Motor neuron (in vitro differentiated cells): ENCODE data around the gene DEFB127. TPM values are rescaled to one million over a fixed set of nuclear protein-coding genes. Genes with fewer than 3 reads are reported as not detected.
"Not testable (repeated sequence)": the region's sequence is repeated elsewhere in the genome, so short reads cannot be mapped to it uniquely, and the experiment has no call there.

Experiments
- ATAC-seq, 8 experiments: fragments of 200-7000 bp; cut with Tn5 transposase; replicated peaks in 6 of 8; 2 replicates each; pipeline ENCODE4 v1.8.0; 2021; ENCODE audit warnings: mild to moderate bottlenecking in 8 of 8, moderate library complexity in 8 of 8
- H3K27ac ChIP-seq, 2 donors: fragments of 250-450 bp; sonication (Bioruptor Pico); 2 replicates each; pipeline ENCODE4 v1.9.0; 2021; ENCODE audit warnings: antibody characterized with exemption in 2 of 2, mild to moderate bottlenecking in 2 of 2, moderate library complexity in 1 of 2
- H3K4me1 ChIP-seq, 2 donors: fragments of 250-450 bp; sonication (Bioruptor Pico); replicated peaks in 1 of 2; 2 replicates each; pipeline ENCODE4 v1.6.1; 2021; ENCODE audit warnings: antibody characterized with exemption in 2 of 2, mild to moderate bottlenecking in 2 of 2, moderate library complexity in 1 of 2
- H3K4me3 ChIP-seq, 5 donors: fragments of 250-450 bp; sonication (Bioruptor Pico); 2 replicates each; pipeline ENCODE4 v1.9.0; 2021; ENCODE audit warnings: antibody characterized with exemption in 5 of 5, mild to moderate bottlenecking in 5 of 5, moderate library complexity in 4 of 5
- WGBS, 10 experiments: fragments of 450-650 bp; shearing (Covaris generic); methylation state at CpG; one replicate each; pipeline ENCODE4 v1.0.0; 2022; 5-methylcytosine and 5-hydroxymethylcytosine counted together
- in situ Hi-C, 9 experiments: fragments of 400-800 bp; cut with MboI; loops; one replicate each; pipeline ENCODE4 v1.15.0; 2021; ENCODE audit warnings: low sequenced_read_pairs in 9 of 9, low pct_unique_long_range_greater_than_20kb in 2 of 9; ENCODE audit not compliant: unreplicated experiment in 9 of 9
- total RNA-seq, 8 experiments: library from RNA; unstranded; fragments of 300-600 nt; gene quantifications; 2 replicates each; pipeline versions ENCODE4 v1.2.3 to v1.2.4, GENCODE V29; 2022

Gene DEFB127, protein sequence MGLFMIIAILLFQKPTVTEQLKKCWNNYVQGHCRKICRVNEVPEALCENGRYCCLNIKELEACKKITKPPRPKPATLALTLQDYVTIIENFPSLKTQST
- not detected for total RNA-seq

DNA sequence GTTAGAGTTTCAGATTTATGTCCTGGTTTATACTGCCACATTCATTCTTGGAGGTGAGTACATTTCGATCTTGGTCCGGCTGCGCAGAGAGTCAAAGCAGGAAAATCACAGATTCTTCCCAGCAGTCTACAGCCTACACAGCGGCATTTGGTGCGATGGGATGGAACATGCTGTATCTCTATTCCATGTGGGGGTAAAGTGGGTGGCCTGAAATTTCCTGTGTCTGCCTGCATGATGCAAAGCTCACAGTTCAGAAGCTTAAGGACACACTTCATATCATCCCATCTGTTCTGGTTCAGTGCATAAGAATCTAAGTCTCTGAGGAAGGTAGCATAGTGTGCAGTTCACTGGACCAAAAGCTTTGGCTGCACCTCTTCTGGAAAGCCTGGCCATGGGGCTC lies at the start of gene DEFB127:
TSS of gene DEFB127 (plus strand) at position 301 of the 400 bp plus-strand sequence. CDS start at position 392, 91 bp downstream.
- ATAC-seq, result no peak
- Histone ChIP-seq H3K27ac (no peak within 1 kb of the TSS), H3K4me3 (no peak within 1 kb of the TSS), H3K4me1 (no peaks in the 10 kb centered on the region)
- 40 to 100% (median 67%) methylated on average over 1 to 5 of the region's 5 CpGs; no CpG with 5 or more reads in 1 of the 10 experiments for WGBS, 10 experiments
- in situ Hi-C loops, result no loop called here

- Histone ChIP-seq H3K27ac (no peak overlapping the region), H3K4me1 (no peaks in the 10 kb centered on the region), H3K4me3 (no peak overlapping the region)
- in situ Hi-C loops, result no loop called here
- peak in 2 of 8 experiments; percentile 20 to 55 for ATAC-seq
These were observed 44.9 kb upstream of the DEFB127 start for GRCh38 chr20:112396-112795.

DNA sequence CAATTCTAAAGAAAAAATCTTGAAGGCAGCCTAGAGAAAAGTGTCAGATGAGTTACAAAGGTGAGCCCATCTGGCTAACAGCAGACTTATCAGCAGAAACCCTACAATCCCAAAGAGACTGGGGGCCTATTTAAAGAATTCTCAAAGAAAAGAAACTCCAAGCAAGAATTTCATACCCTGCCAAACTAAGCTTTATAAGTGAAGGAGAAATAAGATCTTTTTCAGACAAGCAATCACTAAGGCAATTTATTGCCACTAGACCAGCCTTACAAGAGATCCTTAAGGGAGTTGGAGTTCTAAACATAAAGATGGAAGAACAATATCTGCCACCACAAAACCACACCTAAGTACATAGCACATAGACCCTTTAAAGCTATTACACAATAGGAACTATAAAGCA lies 39.7 kb upstream of the DEFB127 start:
- in situ Hi-C loops, result no loop called here
- H3K4me3 ChIP-seq, result no peak overlapping the region
- H3K4me1 ChIP-seq, result no peaks in the 10 kb centered on the region
- ATAC-seq, result no peak
- H3K27ac ChIP-seq, result no peak overlapping the region

- in situ Hi-C loops, H3K4me1 ChIP-seq, H3K27ac ChIP-seq, ATAC-seq, H3K4me3 ChIP-seq: not testable (repeated sequence)
- WGBS, 10 experiments, result 39 to 93% (median 71%) methylated on average over 1 to 6 of the region's 28 CpGs; no CpG with 5 or more reads in 4 of the 10 experiments
These were observed 27.4 kb upstream of the DEFB127 start for GRCh38 chr20:129786-130323.

- 0 to 100% (median 71%) methylated on average over 1 to 7 of the region's 11 CpGs; no CpG with 5 or more reads in 2 of the 10 experiments for WGBS, 10 experiments
- in situ Hi-C loops, result no loop called here
- ATAC-seq, result peak in 3 of 8 experiments; percentile 38 to 89 (median 82)
- Histone ChIP-seq H3K27ac (no peak overlapping the region), H3K4me1 (no peaks in the 10 kb centered on the region), H3K4me3 (no peak overlapping the region)
These were observed 19.4 kb upstream of the DEFB127 start for GRCh38 chr20:137668-138490.

DNA sequence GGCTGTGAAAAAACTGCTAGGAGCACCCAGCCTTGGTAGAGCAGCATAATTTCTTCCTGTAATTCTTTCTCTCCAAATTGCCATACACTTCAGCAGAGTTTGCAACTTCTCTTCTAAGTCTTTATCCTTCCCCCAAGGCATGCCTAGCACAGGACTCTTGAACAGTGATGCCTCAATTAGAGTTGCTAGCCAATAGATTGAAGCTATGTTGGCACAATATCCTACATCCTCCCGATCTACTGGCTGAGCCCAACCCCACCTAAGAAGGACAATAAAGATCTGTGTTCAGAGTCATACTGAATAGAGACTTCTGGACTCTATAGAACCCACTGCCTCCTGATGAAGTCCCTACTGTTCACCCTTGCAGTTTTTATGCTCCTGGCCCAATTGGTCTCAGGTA lies 15.0 kb upstream of the DEFB127 start, which contains the start of gene DEFB126:
TSS of gene DEFB126 (plus strand) at position 301 of the 400 bp plus-strand sequence. CDS start at position 340, 39 bp downstream.
- no peak within 1 kb of the TSS for H3K4me3 ChIP-seq
- 0 to 75% (median 33%) methylated on average over 1 of the region's 1 CpG; no CpG with 5 or more reads in 6 of the 10 experiments for WGBS, 10 experiments
- no peak for ATAC-seq

GRCh38 chr20:145877-146276 lies 11.4 kb upstream of the DEFB127 start:
- Histone ChIP-seq H3K4me1 (no peaks in the 10 kb centered on the region), H3K27ac (no peak overlapping the region), H3K4me3 (no peak overlapping the region)
- 14 to 100% (median 47%) methylated on average over 1 to 2 of the region's 2 CpGs for WGBS, 10 experiments
- in situ Hi-C loops, result no loop called here
- ATAC-seq, result no peak

More for the DNA sequence above, 15.0 kb upstream of the DEFB127 start, which contains the start of gene DEFB126:
- in situ Hi-C loops, result no loop called here
- Histone ChIP-seq H3K4me1 (no peaks in the 10 kb centered on the region), H3K27ac (no peak within 1 kb of the TSS)

DNA sequence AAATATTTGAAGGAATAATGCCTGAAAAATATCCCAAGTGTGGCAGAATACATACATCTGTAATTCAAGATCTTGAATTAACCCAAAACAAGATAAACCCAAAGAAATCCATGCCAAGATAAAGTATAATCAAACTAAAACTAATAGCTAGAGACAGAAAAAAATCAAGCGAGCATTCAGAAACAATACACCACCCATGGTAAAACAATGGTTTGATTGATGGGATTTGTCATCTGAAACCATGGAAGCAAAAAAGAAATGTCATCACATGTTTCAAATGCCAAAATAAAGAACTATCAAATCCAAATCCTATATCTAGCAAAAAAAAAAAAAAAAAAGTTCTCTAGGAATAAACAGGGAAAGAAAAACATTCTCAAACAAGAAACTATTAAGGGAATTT lies 5.1 kb upstream of the DEFB127 start:
- Histone ChIP-seq H3K4me1 (no peaks in the 10 kb centered on the region), H3K4me3 (no peak overlapping the region), H3K27ac (no peak overlapping the region)
- in situ Hi-C loops, result no loop called here
- WGBS, 10 experiments, result 0 to 100% (median 88%) methylated on average over 1 of the region's 1 CpG
- ATAC-seq, result no peak

DNA sequence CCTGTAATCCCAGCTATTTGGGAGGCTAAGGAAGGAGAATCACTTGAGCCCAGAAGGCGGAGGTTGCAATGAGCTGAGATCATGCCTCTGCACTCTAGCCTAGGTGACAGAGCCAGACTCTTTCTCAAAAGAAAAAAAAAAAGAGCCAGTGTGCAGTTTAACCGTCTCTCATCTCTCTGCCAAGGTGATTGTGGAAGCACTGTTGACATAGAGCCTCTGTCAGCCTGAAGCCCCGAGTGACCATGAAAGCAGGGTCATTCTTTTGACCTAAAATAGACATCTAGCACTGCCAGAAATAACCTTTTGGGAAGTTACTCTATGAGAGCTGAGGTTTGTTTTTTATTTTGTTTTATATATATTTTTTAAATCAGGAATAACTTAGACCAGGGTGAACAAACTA lies 7.4 kb downstream of the DEFB127 start:
- no peak for ATAC-seq
- Histone ChIP-seq H3K4me1 (no peaks in the 10 kb centered on the region), H3K4me3 (no peak overlapping the region), H3K27ac (no peak overlapping the region)
- 0 to 100% (median 63%) methylated on average over 1 to 2 of the region's 3 CpGs; no CpG with 5 or more reads in 3 of the 10 experiments for WGBS, 10 experiments
- in situ Hi-C loops, result no loop called here

GRCh38 chr20:168876-169275 lies 11.6 kb downstream of the DEFB127 start:
- no peak for ATAC-seq
- 37 to 88% (median 60%) methylated on average over 1 to 2 of the region's 2 CpGs; no CpG with 5 or more reads in 5 of the 10 experiments for WGBS, 10 experiments
- Histone ChIP-seq H3K4me3 (no peak overlapping the region), H3K27ac (no peak overlapping the region), H3K4me1 (no peaks in the 10 kb centered on the region)
- in situ Hi-C loops, result no loop called here

- no peak overlapping the region for H3K4me3 ChIP-seq
- in situ Hi-C loops, result no loop called here
- ATAC-seq, result no peak
- no peaks in the 10 kb centered on the region for H3K4me1 ChIP-seq
- no peak overlapping the region for H3K27ac ChIP-seq
- WGBS, 10 experiments, result 6 to 63% (median 29%) methylated on average over 2 of the region's 2 CpGs
These were observed 27.0 kb downstream of the DEFB127 start for GRCh38 chr20:184288-184687.

- 0 to 70% (median 20%) methylated on average over 1 to 2 of the region's 2 CpGs; no CpG with 5 or more reads in 1 of the 10 experiments for WGBS, 10 experiments
- Histone ChIP-seq H3K27ac (no peak overlapping the region), H3K4me1 (no peaks in the 10 kb centered on the region), H3K4me3 (no peak overlapping the region)
- no peak for ATAC-seq
- in situ Hi-C loops, result no loop called here
These were observed 30.5 kb downstream of the DEFB127 start for GRCh38 chr20:187733-188132.

DNA sequence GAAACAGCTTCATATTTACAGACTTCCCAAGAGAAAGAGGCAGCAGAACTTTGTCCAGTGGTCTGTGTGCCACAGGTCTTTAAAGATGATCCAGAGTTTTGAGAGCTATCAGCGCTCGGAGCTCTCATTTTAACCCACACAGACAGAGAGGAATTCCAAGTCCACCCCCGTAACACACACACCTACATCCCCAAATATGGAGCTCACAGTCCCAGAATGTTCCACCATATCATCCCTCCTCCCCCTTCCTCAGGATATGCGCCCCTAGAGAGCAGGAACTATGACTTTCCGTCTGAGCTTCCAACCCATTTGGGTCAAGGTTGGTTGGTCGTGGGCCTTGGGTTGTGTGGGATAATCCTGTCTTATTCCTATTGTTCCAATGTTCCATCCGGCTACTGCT lies 32.4 kb downstream of the DEFB127 start, which contains the start of gene DEFB128:
TSS of gene DEFB128 (minus strand) at position 101 of the 400 bp plus-strand sequence. CDS start at position 13, 88 bp downstream.
- Histone ChIP-seq H3K4me3 (no peak within 1 kb of the TSS), H3K4me1 (no peaks in the 10 kb centered on the region), H3K27ac (no peak within 1 kb of the TSS)
- ATAC-seq, result no peak
- in situ Hi-C loops, result no loop called here
- 0 to 83% (median 21%) methylated on average over 1 to 5 of the region's 7 CpGs; no CpG with 5 or more reads in 2 of the 10 experiments for WGBS, 10 experiments
